Progenitor cell of endocrine pancreas (in vitro differentiated cells): ENCODE data around the gene LARP1. TPM values are rescaled to one million over a fixed set of nuclear protein-coding genes. Genes with fewer than 3 reads are reported as not detected.

Experiments
- DNase-seq: peaks from one replicate; pipeline ENCODE4 v3.0.0; 2021; ENCODE audit warnings: low spot score; ENCODE audit not compliant: unreplicated experiment
- H3K27ac Mint-ChIP-seq: 2 replicates; pipeline ENCODE4 v1.8.0; 2021; ENCODE audit warnings: mild to moderate bottlenecking, moderate library complexity, mixed read lengths
- H3K27me3 Mint-ChIP-seq: 2 replicates; pipeline ENCODE4 v1.8.0; 2021; ENCODE audit warnings: mixed read lengths
- H3K36me3 Mint-ChIP-seq: 2 replicates; pipeline ENCODE4 v1.8.0; 2022; ENCODE audit warnings: mixed read lengths; ENCODE audit not compliant: insufficient read depth
- H3K4me1 Mint-ChIP-seq: 2 replicates; pipeline ENCODE4 v1.8.0; 2021; ENCODE audit warnings: low read depth, mixed read lengths
- H3K4me3 Mint-ChIP-seq: 2 replicates; pipeline ENCODE4 v1.8.0; 2021; ENCODE audit warnings: low read depth, mild to moderate bottlenecking, moderate library complexity, mixed read lengths
- H3K9me3 Mint-ChIP-seq: 2 replicates; pipeline ENCODE4 v1.8.0; 2021; ENCODE audit warnings: low read depth, mixed read lengths
- CTCF ChIP-seq: fragments of 200-600 bp; sonication (generic); IDR thresholded peaks from one replicate; pipeline ENCODE4 v1.5.0; 2021; ENCODE audit warnings: antibody characterized with exemption, mild to moderate bottlenecking; ENCODE audit not compliant: unreplicated experiment
- total RNA-seq: library from RNA; stranded (reverse); gene quantifications from 2 replicates; pipeline ENCODE4 v1.2.1, GENCODE V29; 2021

Gene LARP1
- total RNA-seq, 1 donor from 2014 or later, result 225 TPM

- Mint-ChIP-seq H3K4me3 (no peak overlapping the region), H3K27ac (peak overlapping the region; percentile 79), H3K9me3 (no peaks in the 10 kb centered on the region), H3K36me3 (peaks cover 7% of the 10 kb centered on the region), H3K4me1 (peaks cover 16% of the 10 kb centered on the region), H3K27me3 (no peaks in the 10 kb centered on the region)
- no peak for TF ChIP-seq CTCF
- no peak for DNase-seq
These were observed 82.1 kb downstream of the LARP1 start for GRCh38 chr5:154837009-154837901.

DNA sequence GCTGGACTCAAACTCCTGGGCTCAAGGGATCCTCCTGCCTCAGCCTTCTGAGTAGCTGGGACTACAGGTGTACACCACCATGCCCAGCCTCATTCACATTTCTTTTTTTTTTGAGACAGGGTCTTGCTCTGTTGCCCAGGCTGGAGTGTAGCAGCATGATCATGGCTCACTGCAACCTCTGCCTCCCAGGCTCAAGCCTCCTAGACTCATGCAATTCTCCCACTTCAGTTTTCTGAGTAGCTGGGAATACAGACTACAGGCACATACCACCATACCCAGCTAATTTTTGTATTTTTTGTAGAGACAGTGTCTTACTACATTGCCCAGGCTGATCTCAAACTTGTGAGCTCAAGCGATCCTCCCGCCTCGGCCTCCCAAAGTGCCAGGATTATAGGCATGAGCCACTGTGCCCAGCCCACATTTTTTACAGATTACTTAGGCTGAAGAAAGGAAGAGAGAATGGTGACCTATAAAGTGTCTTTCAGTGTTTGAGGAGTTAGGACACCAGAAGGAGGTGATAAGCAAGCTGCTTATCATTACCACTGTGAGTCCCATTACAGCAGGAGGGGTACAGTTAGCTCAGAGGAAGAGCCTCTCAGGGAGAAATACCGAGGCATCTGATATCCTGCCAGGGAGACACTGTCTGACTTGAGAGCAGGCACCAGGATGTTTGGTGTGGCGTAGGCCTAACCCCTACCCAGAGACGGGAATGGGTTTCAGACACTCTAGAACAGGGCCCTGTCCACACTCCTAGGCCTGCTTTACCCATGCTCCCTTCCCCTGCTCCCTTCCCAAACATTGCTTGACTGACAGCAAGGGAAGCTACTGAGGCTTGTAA, 85.5 kb downstream of the LARP1 start:
- peaks cover 7% of the 10 kb centered on the region for H3K36me3 Mint-ChIP-seq
- no peak overlapping the region for H3K27ac Mint-ChIP-seq
- peaks cover 27% of the 10 kb centered on the region for H3K4me1 Mint-ChIP-seq
- no peak overlapping the region for H3K4me3 Mint-ChIP-seq
- no peaks in the 10 kb centered on the region for H3K27me3 Mint-ChIP-seq
- H3K9me3 Mint-ChIP-seq, result no peaks in the 10 kb centered on the region
- TF ChIP-seq CTCF, result no peak
- no peak for DNase-seq

GRCh38 chr5:154841273-154841661, 86.1 kb downstream of the LARP1 start:
- Mint-ChIP-seq H3K9me3 (no peaks in the 10 kb centered on the region), H3K4me3 (no peak overlapping the region), H3K27me3 (no peaks in the 10 kb centered on the region), H3K4me1 (peaks cover 27% of the 10 kb centered on the region), H3K27ac (no peak overlapping the region), H3K36me3 (peaks cover 7% of the 10 kb centered on the region)
- TF ChIP-seq CTCF, result no peak
- DNase-seq, result no peak

DNA sequence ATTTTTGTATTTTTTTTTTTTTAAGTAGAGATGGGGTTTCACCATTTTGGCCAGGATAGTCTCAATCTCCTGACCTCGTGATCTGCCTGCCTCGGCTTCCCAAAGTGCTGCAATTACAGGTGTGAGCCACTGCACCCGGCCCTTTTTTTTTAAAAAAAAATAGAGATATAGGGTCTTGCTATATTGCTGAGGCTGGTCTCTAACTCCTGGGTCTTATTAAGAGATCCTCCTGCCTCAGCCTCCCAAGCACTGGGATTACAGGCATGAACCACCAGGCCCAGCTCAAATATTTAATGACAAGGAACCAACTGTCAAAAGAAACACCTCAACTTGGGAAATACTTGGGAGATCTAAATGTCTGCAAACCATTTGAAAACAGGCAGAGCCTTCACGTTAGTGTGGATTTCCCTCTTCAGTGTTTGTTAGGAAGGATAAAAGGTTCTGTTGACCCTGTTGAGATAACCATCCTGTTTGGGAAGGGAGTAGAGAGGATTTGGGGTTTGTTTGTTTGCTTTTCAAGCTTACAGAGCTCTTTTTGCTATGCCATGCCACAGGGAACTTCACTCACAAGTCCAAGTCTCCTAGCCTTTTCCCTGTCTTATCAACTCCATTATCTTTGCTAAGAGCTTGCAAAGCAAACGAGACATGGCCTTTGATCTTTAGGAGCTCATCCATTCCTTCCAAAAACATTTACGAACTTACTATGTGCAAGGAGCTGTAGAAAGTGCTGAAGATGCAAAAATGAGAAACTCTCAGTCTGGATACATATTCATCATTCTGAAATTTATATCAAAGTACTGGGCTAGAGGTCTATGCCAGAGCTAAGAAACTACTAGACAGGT, 87.7 kb downstream of the LARP1 start:
- Mint-ChIP-seq H3K36me3 (peaks cover 3% of the 10 kb centered on the region), H3K27me3 (no peaks in the 10 kb centered on the region), H3K4me1 (peaks cover 16% of the 10 kb centered on the region), H3K27ac (no peak overlapping the region), H3K4me3 (no peak overlapping the region), H3K9me3 (no peaks in the 10 kb centered on the region)
- TF ChIP-seq CTCF, result no peak
- no peak for DNase-seq

GRCh38 chr5:154844809-154845208, 89.6 kb downstream of the LARP1 start:
- TF ChIP-seq CTCF, result no peak
- Mint-ChIP-seq H3K4me3 (no peak overlapping the region), H3K9me3 (no peaks in the 10 kb centered on the region), H3K27ac (no peak overlapping the region), H3K4me1 (peaks cover 20% of the 10 kb centered on the region), H3K27me3 (no peaks in the 10 kb centered on the region), H3K36me3 (no peaks in the 10 kb centered on the region)
- no peak for DNase-seq
